ENCODE measurements around the gene COLQ.

The COLQ gene

GRCh38 chr3:15521573-15521965 is at the start of gene COLQ:
COLQ (minus strand) TSS chr3:15521706; CDS start chr3:15521625, 81 bp downstream.
- H3K4me1 ChIP-seq (ENCODE audit: insufficient read depth, low read length), result peaks cover 9% of the 10 kb centered on the region; the same call in 1 of the 2 replicates
- no peak within 1 kb of the TSS for H3K9ac ChIP-seq (ENCODE audit: low read depth, low read length)
- H3K4me3 ChIP-seq (ENCODE audit: low read length), result no peak within 1 kb of the TSS
- no peaks in the 10 kb centered on the region for H3K9me3 ChIP-seq (ENCODE audit: insufficient read depth, low read depth, low read length)
- peaks cover 53% of the 10 kb centered on the region for H3K27me3 ChIP-seq (ENCODE audit: insufficient read depth, low read length)
- no peak within 1 kb of the TSS for H3K27ac ChIP-seq (ENCODE audit: low read length)
- H3K36me3 ChIP-seq (ENCODE audit: insufficient read depth, low read depth, low read length), result no peaks in the 10 kb centered on the region

- H3K4me1 ChIP-seq (ENCODE audit: insufficient read depth, low read length), result no peaks in the 10 kb centered on the region
- no peak overlapping the region for H3K9ac ChIP-seq (ENCODE audit: low read depth, low read length)
- H3K9me3 ChIP-seq (ENCODE audit: insufficient read depth, low read depth, low read length), result no peaks in the 10 kb centered on the region
- H3K4me3 ChIP-seq (ENCODE audit: low read length), result no peak overlapping the region
- no peak overlapping the region for H3K27ac ChIP-seq (ENCODE audit: low read length)
- H3K36me3 ChIP-seq (ENCODE audit: insufficient read depth, low read depth, low read length), result peaks cover 85% of the 10 kb centered on the region
- no peaks in the 10 kb centered on the region for H3K27me3 ChIP-seq (ENCODE audit: insufficient read depth, low read length)
These were observed 41.7 kb upstream of the COLQ start for GRCh38 chr3:15563190-15563589.

GRCh38 chr3:15562560-15562959 is 41.1 kb upstream of the COLQ start:
- H3K9me3 ChIP-seq (ENCODE audit: insufficient read depth, low read depth, low read length), result no peaks in the 10 kb centered on the region
- H3K4me3 ChIP-seq (ENCODE audit: low read length), result no peak overlapping the region
- peaks cover 79% of the 10 kb centered on the region for H3K36me3 ChIP-seq (ENCODE audit: insufficient read depth, low read depth, low read length)

GRCh38 chr3:15558581-15558980 is 37.1 kb upstream of the COLQ start:
- no peaks in the 10 kb centered on the region for H3K27me3 ChIP-seq (ENCODE audit: insufficient read depth, low read length)
- no peak overlapping the region for H3K4me3 ChIP-seq (ENCODE audit: low read length)
- peaks cover 41% of the 10 kb centered on the region for H3K36me3 ChIP-seq (ENCODE audit: insufficient read depth, low read depth, low read length)
- H3K27ac ChIP-seq (ENCODE audit: low read length), result no peak overlapping the region
- H3K4me1 ChIP-seq (ENCODE audit: insufficient read depth, low read length), result no peaks in the 10 kb centered on the region
- no peaks in the 10 kb centered on the region for H3K9me3 ChIP-seq (ENCODE audit: insufficient read depth, low read depth, low read length)
- no peak overlapping the region for H3K9ac ChIP-seq (ENCODE audit: low read depth, low read length)

More at GRCh38 chr3:15562560-15562959, 41.1 kb upstream of the COLQ start:
- H3K27me3 ChIP-seq (ENCODE audit: insufficient read depth, low read length), result no peaks in the 10 kb centered on the region
- H3K9ac ChIP-seq (ENCODE audit: low read depth, low read length), result no peak overlapping the region
- no peaks in the 10 kb centered on the region for H3K4me1 ChIP-seq (ENCODE audit: insufficient read depth, low read length)
- H3K27ac ChIP-seq (ENCODE audit: low read length), result no peak overlapping the region

GRCh38 chr3:15557511-15557946 is 36.0 kb upstream of the COLQ start:
- no peaks in the 10 kb centered on the region for H3K4me1 ChIP-seq (ENCODE audit: insufficient read depth, low read length)
- no peak overlapping the region for H3K4me3 ChIP-seq (ENCODE audit: low read length)
- H3K27me3 ChIP-seq (ENCODE audit: insufficient read depth, low read length), result no peaks in the 10 kb centered on the region
- H3K9me3 ChIP-seq (ENCODE audit: insufficient read depth, low read depth, low read length), result no peaks in the 10 kb centered on the region
- H3K27ac ChIP-seq (ENCODE audit: low read length), result no peak overlapping the region
- no peak overlapping the region for H3K9ac ChIP-seq (ENCODE audit: low read depth, low read length)
- peaks cover 34% of the 10 kb centered on the region for H3K36me3 ChIP-seq (ENCODE audit: insufficient read depth, low read depth, low read length)

GRCh38 chr3:15556512-15556911 is 35.0 kb upstream of the COLQ start:
- Histone ChIP-seq H3K36me3 (ENCODE audit: insufficient read depth, low read depth, low read length) (peaks cover 24% of the 10 kb centered on the region), H3K9ac (ENCODE audit: low read depth, low read length) (no peak overlapping the region), H3K4me1 (ENCODE audit: insufficient read depth, low read length) (no peaks in the 10 kb centered on the region), H3K27ac (ENCODE audit: low read length) (no peak overlapping the region), H3K9me3 (ENCODE audit: insufficient read depth, low read depth, low read length) (no peaks in the 10 kb centered on the region), H3K27me3 (ENCODE audit: insufficient read depth, low read length) (no peaks in the 10 kb centered on the region), H3K4me3 (ENCODE audit: low read length) (no peak overlapping the region)

- Histone ChIP-seq H3K9ac (ENCODE audit: low read depth, low read length) (no peak overlapping the region), H3K27ac (ENCODE audit: low read length) (no peak overlapping the region), H3K4me3 (ENCODE audit: low read length) (no peak overlapping the region), H3K9me3 (ENCODE audit: insufficient read depth, low read depth, low read length) (no peaks in the 10 kb centered on the region), H3K4me1 (ENCODE audit: insufficient read depth, low read length) (no peaks in the 10 kb centered on the region), H3K27me3 (ENCODE audit: insufficient read depth, low read length) (no peaks in the 10 kb centered on the region), H3K36me3 (ENCODE audit: insufficient read depth, low read depth, low read length) (peaks cover 4% of the 10 kb centered on the region; the same call in 1 of the 2 replicates)
These were observed 32.2 kb upstream of the COLQ start for GRCh38 chr3:15553749-15554148.

- H3K9ac ChIP-seq (ENCODE audit: low read depth, low read length), result no peak overlapping the region
- no peaks in the 10 kb centered on the region for H3K4me1 ChIP-seq (ENCODE audit: insufficient read depth, low read length)
- H3K36me3 ChIP-seq (ENCODE audit: insufficient read depth, low read depth, low read length), result peaks cover 4% of the 10 kb centered on the region; the same call in 1 of the 2 replicates
- H3K27me3 ChIP-seq (ENCODE audit: insufficient read depth, low read length), result no peaks in the 10 kb centered on the region
- no peaks in the 10 kb centered on the region for H3K9me3 ChIP-seq (ENCODE audit: insufficient read depth, low read depth, low read length)
- H3K27ac ChIP-seq (ENCODE audit: low read length), result no peak overlapping the region
- H3K4me3 ChIP-seq (ENCODE audit: low read length), result no peak overlapping the region
These were observed 30.4 kb upstream of the COLQ start for GRCh38 chr3:15551902-15552301.

- Histone ChIP-seq H3K27me3 (ENCODE audit: insufficient read depth, low read length) (no peaks in the 10 kb centered on the region), H3K4me3 (ENCODE audit: low read length) (no peak overlapping the region), H3K9ac (ENCODE audit: low read depth, low read length) (no peak overlapping the region), H3K9me3 (ENCODE audit: insufficient read depth, low read depth, low read length) (no peaks in the 10 kb centered on the region; the same call in 1 of the 2 replicates), H3K4me1 (ENCODE audit: insufficient read depth, low read length) (no peaks in the 10 kb centered on the region), H3K36me3 (ENCODE audit: insufficient read depth, low read depth, low read length) (peaks cover 4% of the 10 kb centered on the region; the same call in 1 of the 2 replicates), H3K27ac (ENCODE audit: low read length) (no peak overlapping the region)
These were observed 28.3 kb upstream of the COLQ start for GRCh38 chr3:15549846-15550245.

GRCh38 chr3:15542614-15543013 is 21.1 kb upstream of the COLQ start:
- Histone ChIP-seq H3K9me3 (ENCODE audit: insufficient read depth, low read depth, low read length) (no peaks in the 10 kb centered on the region; the same call in 1 of the 2 replicates), H3K4me3 (ENCODE audit: low read length) (no peak overlapping the region), H3K27me3 (ENCODE audit: insufficient read depth, low read length) (no peaks in the 10 kb centered on the region), H3K4me1 (ENCODE audit: insufficient read depth, low read length) (no peaks in the 10 kb centered on the region), H3K27ac (ENCODE audit: low read length) (no peak overlapping the region), H3K36me3 (ENCODE audit: insufficient read depth, low read depth, low read length) (no peaks in the 10 kb centered on the region), H3K9ac (ENCODE audit: low read depth, low read length) (no peak overlapping the region)

- H3K9ac ChIP-seq (ENCODE audit: low read depth, low read length), result no peak overlapping the region
- no peaks in the 10 kb centered on the region for H3K27me3 ChIP-seq (ENCODE audit: insufficient read depth, low read length)
- no peak overlapping the region for H3K4me3 ChIP-seq (ENCODE audit: low read length)
- H3K9me3 ChIP-seq (ENCODE audit: insufficient read depth, low read depth, low read length), result no peaks in the 10 kb centered on the region; the same call in 1 of the 2 replicates
- H3K4me1 ChIP-seq (ENCODE audit: insufficient read depth, low read length), result no peaks in the 10 kb centered on the region
- H3K36me3 ChIP-seq (ENCODE audit: insufficient read depth, low read depth, low read length), result no peaks in the 10 kb centered on the region
- no peak overlapping the region for H3K27ac ChIP-seq (ENCODE audit: low read length)
These were observed 19.9 kb upstream of the COLQ start for GRCh38 chr3:15541371-15541770.

- Histone ChIP-seq H3K9ac (ENCODE audit: low read depth, low read length) (no peak overlapping the region), H3K27me3 (ENCODE audit: insufficient read depth, low read length) (no peaks in the 10 kb centered on the region), H3K27ac (ENCODE audit: low read length) (no peak overlapping the region), H3K4me3 (ENCODE audit: low read length) (no peak overlapping the region), H3K36me3 (ENCODE audit: insufficient read depth, low read depth, low read length) (no peaks in the 10 kb centered on the region), H3K9me3 (ENCODE audit: insufficient read depth, low read depth, low read length) (no peaks in the 10 kb centered on the region), H3K4me1 (ENCODE audit: insufficient read depth, low read length) (no peaks in the 10 kb centered on the region)
These were observed 17.6 kb upstream of the COLQ start for GRCh38 chr3:15539066-15539465.

Data from iPS-20b (cell line).